VCaP (cell line): ENCODE measurements around the gene DENND4A.

ENCODE experiments used
- H3K27ac ChIP-seq: fragments of 450-650 bp; 2 replicates; pipeline ENCODE4 v1.5.1; 2017
- CTCF ChIP-seq: fragments of 450-650 bp; conservative IDR thresholded peaks from 2 replicates; pipeline ENCODE4 v1.5.1; 2017; ENCODE audit warnings: mild to moderate bottlenecking, moderate library complexity

The DENND4A gene

GRCh38 chr15:65611888-65612615 lies 180.0 kb downstream of the DENND4A start:
- peak overlapping the region; percentile 95 for H3K27ac ChIP-seq

GRCh38 chr15:65610871-65611718 lies 181.0 kb downstream of the DENND4A start, which contains the start of gene INTS14:
TSS of gene INTS14 (minus strand) at chr15:65611131. CDS start at chr15:65607380, 3,751 bp downstream.
- peak; percentile 88 for TF ChIP-seq CTCF
- H3K27ac ChIP-seq = peak within 1 kb of the TSS; percentile 95

More at GRCh38 chr15:65611888-65612615, 180.0 kb downstream of the DENND4A start:
- no peak for TF ChIP-seq CTCF
